GM21390 (cell line): ENCODE measurements around the gene HSPB3.
"Not testable (repeated sequence)": the region's sequence is repeated elsewhere in the genome, so short reads cannot be mapped to it uniquely, and the experiment has no call there.

ENCODE experiments used
- ATAC-seq: cut with Tn5 transposase; IDR thresholded peaks from one replicate; pipeline ENCODE4 v1.9.1; 2021; ENCODE audit not compliant: unreplicated experiment

HSPB3 gene

GRCh38 chr5:54454602-54455001, 897 bp upstream of the HSPB3 start:
- no peak for ATAC-seq

- ATAC-seq, result no peak
Observed at GRCh38 chr5:54457094-54457862, 1.8 kb downstream of the HSPB3 start.

- ATAC-seq, result no peak
Observed at GRCh38 chr5:54458221-54458620, 2.7 kb downstream of the HSPB3 start.

GRCh38 chr5:54460181-54460919, 4.9 kb downstream of the HSPB3 start:
- ATAC-seq, result no peak

- no peak for ATAC-seq
Observed at GRCh38 chr5:54462281-54462680, 6.8 kb downstream of the HSPB3 start.

- ATAC-seq, result no peak
Observed at GRCh38 chr5:54463713-54464112, 8.2 kb downstream of the HSPB3 start.

- peak; percentile 81 for ATAC-seq
Observed at GRCh38 chr5:54469622-54470021, 14.1 kb downstream of the HSPB3 start.

- no peak for ATAC-seq
Observed at GRCh38 chr5:54470128-54470527, 14.6 kb downstream of the HSPB3 start.

- no peak for ATAC-seq
Observed at GRCh38 chr5:54470677-54471076, 15.2 kb downstream of the HSPB3 start.

GRCh38 chr5:54471398-54471797, 15.9 kb downstream of the HSPB3 start:
- no peak for ATAC-seq

GRCh38 chr5:54476682-54477081, 21.2 kb downstream of the HSPB3 start:
- ATAC-seq, result no peak

GRCh38 chr5:54477941-54478478, 22.5 kb downstream of the HSPB3 start:
- no peak for ATAC-seq

- no peak for ATAC-seq
Observed at GRCh38 chr5:54480296-54480695, 24.8 kb downstream of the HSPB3 start.

- ATAC-seq, result no peak
Observed at GRCh38 chr5:54484219-54484894, 28.9 kb downstream of the HSPB3 start.

- not testable (repeated sequence) for ATAC-seq
Observed at GRCh38 chr5:54485659-54486058, 30.2 kb downstream of the HSPB3 start.

GRCh38 chr5:54489648-54489979, 34.1 kb downstream of the HSPB3 start:
- not testable (repeated sequence) for ATAC-seq

GRCh38 chr5:54491326-54491725, 35.8 kb downstream of the HSPB3 start:
- no peak for ATAC-seq

GRCh38 chr5:54492178-54492577, 36.7 kb downstream of the HSPB3 start:
- ATAC-seq, result no peak

GRCh38 chr5:54495027-54495426, 39.5 kb downstream of the HSPB3 start:
- no peak for ATAC-seq
